NOMO-1 (cell line): ENCODE results near the gene MEN1.
A peak's percentile ranks its signal among the peaks of the same experiment; 100 is the strongest.

Experiments
- DNase-seq, 2 experiments: peaks; one replicate each; lab custom pipeline; 2025; ENCODE audit not compliant: unreplicated experiment in 2 of 2; lab: John Stamatoyannopoulos, UW

Gene MEN1

GRCh38 chr11:64803158-64803845 lies 7.0 kb downstream of the MEN1 start, which contains the start of gene MAP4K2:
TSS of gene MAP4K2 (minus strand) at chr11:64803214. CDS start at chr11:64803149, 65 bp downstream.
- peak; percentile 68 to 86 for DNase-seq

GRCh38 chr11:64802370-64803157 lies 7.8 kb downstream of the MEN1 start:
- no peak for DNase-seq

- DNase-seq = peak; percentile 9 to 10
Measured at GRCh38 chr11:64801561-64802369, 8.6 kb downstream of the MEN1 start.

- no peak for DNase-seq
Measured at GRCh38 chr11:64801158-64801464, 9.2 kb downstream of the MEN1 start.

GRCh38 chr11:64800303-64801157 lies 9.8 kb downstream of the MEN1 start:
- no peak for DNase-seq

- no peak for DNase-seq
Measured at GRCh38 chr11:64799623-64800302, 10.6 kb downstream of the MEN1 start.

GRCh38 chr11:64799256-64799622 lies 11.1 kb downstream of the MEN1 start:
- DNase-seq = no peak

GRCh38 chr11:64796757-64797541 lies 13.4 kb downstream of the MEN1 start:
- DNase-seq = no peak

- no peak for DNase-seq
Measured at GRCh38 chr11:64796047-64796756, 14.1 kb downstream of the MEN1 start.

- no peak for DNase-seq
Measured at GRCh38 chr11:64794526-64794925, 15.8 kb downstream of the MEN1 start.

GRCh38 chr11:64793271-64794160 lies 16.8 kb downstream of the MEN1 start:
- no peak for DNase-seq

GRCh38 chr11:64792482-64792881 lies 17.9 kb downstream of the MEN1 start:
- DNase-seq = no peak

GRCh38 chr11:64791781-64792291 lies 18.5 kb downstream of the MEN1 start:
- no peak for DNase-seq

GRCh38 chr11:64790205-64791095 lies 19.9 kb downstream of the MEN1 start:
- DNase-seq = no peak

GRCh38 chr11:64789331-64790204 lies 20.8 kb downstream of the MEN1 start:
- no peak for DNase-seq
